Neural progenitor cell (in vitro differentiated cells): ENCODE results near the gene GPR107. TPM values are rescaled to one million over a fixed set of nuclear protein-coding genes. Genes with fewer than 3 reads are reported as not detected.

Experiments used
- DNase-seq: peaks from one replicate; pipeline ENCODE4 v3.0.0-alpha.2; 2016; ENCODE audit warnings: low spot score
- H2AFZ ChIP-seq: fragments of 200-600 bp; sonication (generic); replicated peaks from 2 replicates; pipeline ENCODE4 v1.6.1; 2016; ENCODE audit warnings: antibody characterized with exemption
- H3F3A ChIP-seq: fragments of 200-600 bp; sonication (generic); 2 replicates; pipeline ENCODE4 v1.6.1; 2016; ENCODE audit warnings: antibody characterized with exemption, low read depth
- H3K27ac ChIP-seq: fragments of 200-600 bp; sonication (generic); 2 replicates; pipeline ENCODE4 v1.5.1; 2016; ENCODE audit warnings: mild to moderate bottlenecking
- H3K27me3 ChIP-seq: fragments of 200-600 bp; sonication (generic); 2 replicates; pipeline ENCODE4 v1.6.1; 2016; ENCODE audit warnings: mild to moderate bottlenecking, moderate library complexity
- H3K36me3 ChIP-seq: fragments of 200-600 bp; sonication (generic); 2 replicates; pipeline ENCODE4 v1.5.1; 2016
- H3K4me1 ChIP-seq: fragments of 200-600 bp; sonication (generic); 2 replicates; pipeline ENCODE4 v1.6.1; 2016; ENCODE audit warnings: mixed run types
- H3K4me2 ChIP-seq: fragments of 200-600 bp; sonication (generic); 2 replicates; pipeline ENCODE4 v1.6.1; 2016
- H3K4me3 ChIP-seq: fragments of 200-600 bp; sonication (generic); 2 replicates; pipeline ENCODE4 v1.5.1; 2016
- H3K79me2 ChIP-seq: fragments of 200-600 bp; sonication (generic); 2 replicates; pipeline ENCODE4 v1.6.1; 2016; ENCODE audit warnings: low read depth
- H3K9ac ChIP-seq: fragments of 200-600 bp; sonication (generic); 2 replicates; pipeline ENCODE4 v1.6.1; 2016
- H3K9me3 ChIP-seq: fragments of 200-600 bp; sonication (generic); 2 replicates; pipeline ENCODE4 v1.5.1; 2016; ENCODE audit warnings: low read depth
- H4K20me1 ChIP-seq: fragments of 200-600 bp; sonication (generic); 2 replicates; pipeline ENCODE4 v1.6.1; 2016; ENCODE audit warnings: low read depth
- H3K27ac Mint-ChIP-seq: 3 replicates; pipeline ENCODE4 v1.8.0; 2021; ENCODE audit warnings: mixed read lengths
- H3K27me3 Mint-ChIP-seq: 2 replicates; pipeline ENCODE4 v1.8.0; 2022; ENCODE audit warnings: low read depth, mild to moderate bottlenecking, inconsistent platforms, moderate library complexity, mixed read lengths; ENCODE audit not compliant: insufficient read depth
- H3K36me3 Mint-ChIP-seq: 3 replicates; pipeline ENCODE4 v1.8.0; 2021; ENCODE audit warnings: mixed read lengths
- H3K4me1 Mint-ChIP-seq: 3 replicates; pipeline ENCODE4 v1.8.0; 2021; ENCODE audit warnings: mixed read lengths
- H3K4me3 Mint-ChIP-seq: 3 replicates; pipeline ENCODE4 v1.8.0; 2021; ENCODE audit warnings: mild to moderate bottlenecking, moderate library complexity, mixed read lengths
- H3K9me3 Mint-ChIP-seq: 3 replicates; pipeline ENCODE4 v1.8.0; 2020; ENCODE audit warnings: mixed read lengths
- CTCF ChIP-seq: fragments of 200-600 bp; sonication (generic); IDR thresholded peaks from 2 replicates; pipeline ENCODE4 v1.5.1; 2017; ENCODE audit warnings: antibody characterized with exemption, mild to moderate bottlenecking
- EZH2 ChIP-seq: fragments of 200-600 bp; sonication (generic); IDR thresholded peaks from 2 replicates; pipeline ENCODE4 v1.6.1; 2017; ENCODE audit warnings: antibody characterized with exemption, mild to moderate bottlenecking, moderate library complexity
- EZH2phosphoT487 ChIP-seq: fragments of 200-600 bp; sonication (generic); IDR thresholded peaks from 2 replicates; pipeline ENCODE4 v1.6.1; 2017; ENCODE audit warnings: antibody characterized with exemption
- total RNA-seq: library from RNA; depleted of rRNA; stranded (reverse); fragments of >200 nt; gene quantifications from 2 replicates; pipeline ENCODE4 v1.2.3, GENCODE V29; 2015; ENCODE audit warnings: low replicate concordance

Gene GPR107
- total RNA-seq, 1 donor from 2014 or later: 33.8 TPM

- peaks cover 3% of the 10 kb centered on the region for H3K4me1 Mint-ChIP-seq
- no peaks in the 10 kb centered on the region for H3K4me1 ChIP-seq
- no peaks in the 10 kb centered on the region for H3K27me3 ChIP-seq
- peaks cover 23% of the 10 kb centered on the region for H3K79me2 ChIP-seq
- H2AFZ ChIP-seq: no peak overlapping the region
- H3K4me3 Mint-ChIP-seq: no peak overlapping the region
- H3K9me3 ChIP-seq: no peaks in the 10 kb centered on the region
- no peak overlapping the region for H3K4me3 ChIP-seq
- peaks cover 2% of the 10 kb centered on the region for H3K27me3 Mint-ChIP-seq
- no peak overlapping the region for H3K9ac ChIP-seq
- no peak overlapping the region for H3K27ac Mint-ChIP-seq
- DNase-seq: no peak
- no peak overlapping the region for H3K27ac ChIP-seq
- no peak overlapping the region for H3K4me2 ChIP-seq
- H4K20me1 ChIP-seq: peaks cover 24% of the 10 kb centered on the region
- H3F3A ChIP-seq: no peaks in the 10 kb centered on the region
- H3K9me3 Mint-ChIP-seq: peaks cover 9% of the 10 kb centered on the region
- TF ChIP-seq EZH2phosphoT487 (no peak), EZH2 (no peak), CTCF (no peak)
- no peaks in the 10 kb centered on the region for H3K36me3 ChIP-seq
- peaks cover 8% of the 10 kb centered on the region for H3K36me3 Mint-ChIP-seq
Observed at GRCh38 chr9:130010151-130010988, 43.3 kb upstream of the GPR107 start.

GRCh38 chr9:130013326-130013725 is 40.4 kb upstream of the GPR107 start:
- no peak overlapping the region for H3K27ac Mint-ChIP-seq
- peaks cover 3% of the 10 kb centered on the region for H3K4me1 Mint-ChIP-seq
- H3K79me2 ChIP-seq: peaks cover 39% of the 10 kb centered on the region
- no peak for DNase-seq
- H3K27me3 Mint-ChIP-seq: peaks cover 2% of the 10 kb centered on the region
- no peaks in the 10 kb centered on the region for H3K4me1 ChIP-seq
- H3K4me3 ChIP-seq: no peak overlapping the region
- no peaks in the 10 kb centered on the region for H3K36me3 ChIP-seq
- H4K20me1 ChIP-seq: peaks cover 20% of the 10 kb centered on the region
- no peak overlapping the region for H2AFZ ChIP-seq
- no peaks in the 10 kb centered on the region for H3K9me3 ChIP-seq
- no peaks in the 10 kb centered on the region for H3K27me3 ChIP-seq
- no peak for TF ChIP-seq EZH2phosphoT487
- TF ChIP-seq CTCF: no peak
- TF ChIP-seq EZH2: no peak
- H3K4me2 ChIP-seq: no peak overlapping the region
- peaks cover 16% of the 10 kb centered on the region for H3K9me3 Mint-ChIP-seq
- H3F3A ChIP-seq: no peaks in the 10 kb centered on the region
- H3K4me3 Mint-ChIP-seq: no peak overlapping the region
- H3K27ac ChIP-seq: no peak overlapping the region
- no peak overlapping the region for H3K9ac ChIP-seq
- peaks cover 16% of the 10 kb centered on the region for H3K36me3 Mint-ChIP-seq

GRCh38 chr9:130015353-130016019 is 38.2 kb upstream of the GPR107 start:
- TF ChIP-seq EZH2phosphoT487 (no peak), EZH2 (no peak), CTCF (no peak)
- Histone ChIP-seq H3K9ac (no peak overlapping the region), H4K20me1 (peaks cover 13% of the 10 kb centered on the region), H3K27ac (no peak overlapping the region), H3F3A (no peaks in the 10 kb centered on the region), H3K36me3 (no peaks in the 10 kb centered on the region), H3K4me1 (no peaks in the 10 kb centered on the region), H2AFZ (no peak overlapping the region), H3K4me2 (no peak overlapping the region), H3K4me3 (no peak overlapping the region), H3K79me2 (peaks cover 35% of the 10 kb centered on the region), H3K27me3 (no peaks in the 10 kb centered on the region), H3K9me3 (no peaks in the 10 kb centered on the region)
- Mint-ChIP-seq H3K27ac (no peak overlapping the region), H3K36me3 (peaks cover 16% of the 10 kb centered on the region), H3K9me3 (peaks cover 16% of the 10 kb centered on the region), H3K4me1 (no peaks in the 10 kb centered on the region), H3K27me3 (peaks cover 2% of the 10 kb centered on the region), H3K4me3 (no peak overlapping the region)
- no peak for DNase-seq
